Measurements from ENCODE around the gene SLC6A18. TPM values are rescaled to one million over a fixed set of nuclear protein-coding genes. Genes with fewer than 3 reads are reported as not detected.

SLC6A18 gene
- polyA plus RNA-seq, 1 donor = not detected

GRCh38 chr5:1202798-1203185, 22.4 kb upstream of the SLC6A18 start:
- DNase-seq (ENCODE audit: low read depth) = no peak

GRCh38 chr5:1203311-1203967, 21.7 kb upstream of the SLC6A18 start:
- DNase-seq (ENCODE audit: low read depth) = no peak

DNA sequence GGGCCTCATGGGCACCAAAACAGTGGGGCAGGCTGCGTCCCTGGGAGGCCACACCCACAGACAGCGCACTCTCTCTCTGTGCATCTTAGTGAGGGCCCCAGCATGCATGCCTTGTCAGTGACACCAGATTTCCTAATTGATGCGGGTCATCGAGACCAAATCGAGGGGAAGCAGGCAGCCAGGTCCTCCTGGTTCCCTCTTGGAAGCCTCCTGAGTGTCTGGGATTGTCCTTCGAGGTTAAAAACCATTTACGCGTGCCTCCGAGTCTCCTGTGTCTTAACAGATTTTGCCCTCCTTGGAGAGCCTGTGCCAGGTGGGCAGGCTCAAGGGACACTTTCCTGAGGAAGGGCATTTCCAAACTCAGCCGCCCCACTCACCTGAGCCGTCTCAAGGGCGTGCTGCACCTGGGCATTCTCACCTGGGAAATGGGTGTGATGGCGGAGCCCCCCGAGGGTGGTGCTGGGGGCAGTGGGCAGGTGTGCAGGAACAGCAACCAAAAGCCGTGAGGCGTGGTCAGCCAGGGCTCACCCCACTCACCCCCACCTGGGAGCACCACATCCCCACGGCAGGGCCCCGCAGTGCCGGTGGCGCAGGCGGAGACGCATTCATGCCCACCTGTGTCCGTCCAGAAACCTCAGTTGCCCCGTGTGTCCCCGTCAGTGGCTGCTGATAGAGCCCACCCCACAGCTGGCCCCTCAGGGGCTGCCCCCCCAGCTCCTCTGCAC, 21.1 kb upstream of the SLC6A18 start:
- DNase-seq (ENCODE audit: low read depth) = no peak

GRCh38 chr5:1204693-1205242, 20.4 kb upstream of the SLC6A18 start:
- DNase-seq (ENCODE audit: low read depth) = no peak

DNA sequence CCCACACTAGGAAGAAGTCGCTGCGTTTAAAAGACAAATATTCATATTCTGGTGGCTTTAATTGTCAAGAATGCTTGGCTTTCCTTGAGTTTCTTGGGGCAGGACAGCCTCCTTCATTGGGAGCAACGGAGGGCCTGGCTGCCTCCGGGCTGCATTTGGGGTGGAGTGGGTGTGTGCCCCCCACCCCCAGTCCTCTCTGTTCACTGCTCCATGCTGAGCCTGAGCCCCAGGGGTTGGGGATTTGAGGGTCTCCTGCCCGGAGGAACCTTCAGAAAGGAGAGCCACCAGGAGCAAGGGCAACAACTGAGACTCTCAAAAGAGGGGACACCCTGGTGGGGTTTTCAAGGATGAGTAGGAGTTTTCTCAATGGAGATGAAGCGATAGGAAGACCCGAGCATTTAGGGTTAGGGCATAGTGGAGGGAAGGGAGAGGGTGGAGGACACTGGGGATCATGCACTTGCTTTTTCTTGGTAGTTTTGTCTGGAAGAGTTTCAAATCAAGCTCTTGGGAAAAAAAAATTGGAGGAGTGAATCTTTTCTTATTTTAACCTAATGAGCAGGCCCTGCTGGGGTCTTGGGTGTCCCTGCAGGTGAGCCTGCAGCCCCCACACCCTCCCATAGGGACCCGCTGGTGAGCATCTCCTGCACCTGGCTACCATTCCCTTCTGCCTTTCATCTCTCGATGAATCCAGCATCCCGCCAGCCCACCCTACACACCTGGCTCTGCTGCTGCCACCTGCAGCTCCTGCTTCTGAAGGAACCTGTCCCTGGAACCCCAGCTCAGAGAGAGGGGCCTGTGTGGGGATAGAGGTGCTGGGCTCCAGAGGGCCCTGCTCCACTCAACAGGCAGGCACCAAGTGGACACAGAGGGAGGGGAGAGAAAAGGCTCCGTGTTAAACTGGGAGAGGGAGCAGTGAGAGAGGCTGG, 19.7 kb upstream of the SLC6A18 start:
- no peak for DNase-seq (ENCODE audit: low read depth)

DNA sequence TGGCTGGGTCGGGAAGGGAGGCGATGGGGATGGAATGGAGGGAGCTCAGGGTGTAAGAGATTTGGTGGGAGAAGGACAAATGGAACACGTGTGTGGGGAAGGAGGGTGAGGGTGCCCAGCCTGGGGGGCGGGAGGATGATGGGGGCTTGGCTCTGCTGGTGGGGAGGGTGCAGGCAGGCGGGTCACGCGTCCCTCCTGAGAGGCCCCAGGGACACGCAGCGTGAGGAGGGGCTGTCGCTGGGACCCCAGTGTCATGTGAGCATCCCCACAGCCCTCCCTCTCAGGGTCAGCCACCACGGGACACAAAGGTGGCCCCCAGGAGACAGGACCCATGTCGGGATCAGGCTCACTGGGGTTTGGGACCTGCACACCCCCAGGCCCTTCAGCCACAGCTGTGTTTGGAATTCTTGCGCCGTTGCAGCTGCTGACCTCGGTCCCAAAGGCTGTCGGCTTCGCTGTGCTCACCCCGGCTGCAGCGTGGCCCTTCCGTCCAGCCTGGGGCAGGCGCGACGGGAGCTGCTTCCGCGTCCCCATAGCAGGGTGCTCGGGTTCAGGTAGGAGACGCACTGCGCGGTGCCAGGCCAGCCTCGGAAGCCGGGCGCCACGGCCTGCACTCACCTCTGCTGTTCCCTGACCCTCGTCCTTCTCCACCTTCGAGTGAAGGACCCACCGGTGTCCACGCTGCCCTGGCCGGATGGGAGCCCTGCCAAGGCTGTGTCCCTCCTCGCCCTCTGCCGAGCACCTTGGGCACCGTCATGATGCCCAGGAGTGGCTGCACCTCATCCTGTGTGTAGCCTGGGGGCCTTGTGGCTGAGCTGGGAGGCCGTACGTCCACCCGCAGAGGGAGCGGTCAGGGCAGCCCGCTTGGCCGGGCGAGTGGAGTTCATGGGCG, 18.4 kb upstream of the SLC6A18 start:
- no peak for DNase-seq (ENCODE audit: low read depth)

GRCh38 chr5:1207555-1207954, 17.6 kb upstream of the SLC6A18 start:
- no peak for DNase-seq (ENCODE audit: low read depth)

DNA sequence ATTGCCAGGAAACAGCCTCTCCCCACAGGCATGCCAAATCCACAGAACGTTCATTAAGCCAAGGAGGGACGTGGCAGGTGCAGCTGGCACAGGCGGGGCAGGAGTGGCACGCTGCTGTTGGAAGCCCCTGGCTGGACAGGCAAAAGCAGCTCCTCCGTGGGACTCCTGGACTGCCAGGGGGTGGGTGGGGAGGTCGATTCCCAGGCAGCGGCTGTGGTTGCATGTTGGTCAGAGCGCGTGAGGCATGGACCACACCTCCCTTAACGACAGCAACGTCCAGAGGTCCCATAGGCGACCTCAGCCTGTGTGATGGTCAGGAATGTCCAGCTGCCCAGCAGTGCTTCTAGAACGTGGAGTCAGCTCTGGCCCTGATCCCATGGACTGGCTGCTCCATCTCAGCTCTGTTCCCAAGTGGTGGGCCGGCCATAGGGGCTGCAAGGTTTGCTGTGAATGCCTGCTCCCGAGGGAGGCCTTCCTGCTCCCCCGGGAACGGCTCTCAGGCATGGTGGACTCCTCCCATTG, 16.9 kb upstream of the SLC6A18 start:
- no peak for DNase-seq (ENCODE audit: low read depth)

GRCh38 chr5:1208743-1209488, 16.3 kb upstream of the SLC6A18 start:
- no peak for DNase-seq (ENCODE audit: low read depth)

- no peak for DNase-seq (ENCODE audit: low read depth)
Observed at GRCh38 chr5:1209489-1209852, 15.7 kb upstream of the SLC6A18 start.

- DNase-seq (ENCODE audit: low read depth) = no peak
Observed at GRCh38 chr5:1209896-1210776, 15.0 kb upstream of the SLC6A18 start.

- DNase-seq (ENCODE audit: low read depth) = no peak
Observed at GRCh38 chr5:1210832-1211251, 14.3 kb upstream of the SLC6A18 start.

DNA sequence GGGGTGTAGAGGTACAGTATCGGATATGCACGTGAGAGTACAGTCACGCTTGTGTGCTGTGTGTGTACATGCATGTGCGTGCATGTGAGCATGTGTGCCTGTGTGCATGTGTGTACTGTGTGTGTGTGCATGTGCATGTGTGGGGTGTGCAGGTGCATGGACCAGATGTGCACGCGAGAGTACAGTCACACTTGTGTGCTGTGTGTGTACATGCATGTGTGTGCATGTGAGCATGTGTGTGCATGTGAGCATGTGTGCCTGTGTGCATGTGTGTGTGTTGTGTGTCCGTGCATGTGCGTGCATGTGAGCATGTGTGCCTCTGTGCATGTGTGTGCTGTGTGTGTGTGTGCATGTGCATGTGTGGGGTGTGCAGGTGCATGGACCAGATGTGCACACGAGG, 13.5 kb upstream of the SLC6A18 start:
- no peak for DNase-seq (ENCODE audit: low read depth)

DNA sequence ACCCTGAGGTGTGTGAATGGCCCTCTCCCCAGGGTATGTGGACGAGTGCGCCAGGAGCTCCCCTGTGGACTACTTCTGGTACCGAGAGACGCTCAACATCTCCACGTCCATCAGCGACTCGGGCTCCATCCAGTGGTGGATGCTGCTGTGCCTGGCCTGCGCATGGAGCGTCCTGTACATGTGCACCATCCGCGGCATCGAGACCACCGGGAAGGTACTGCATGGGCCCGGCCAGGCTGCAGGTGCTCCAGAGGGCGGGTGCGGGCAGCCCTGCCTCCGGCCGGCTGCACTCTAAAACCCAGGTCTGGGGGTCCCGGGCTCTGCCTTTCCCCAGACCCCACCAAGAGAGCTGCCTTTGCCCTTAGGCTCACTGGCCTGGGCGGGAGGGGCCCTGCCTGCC, 12.9 kb upstream of the SLC6A18 start:
- no peak for DNase-seq (ENCODE audit: low read depth)

DNA sequence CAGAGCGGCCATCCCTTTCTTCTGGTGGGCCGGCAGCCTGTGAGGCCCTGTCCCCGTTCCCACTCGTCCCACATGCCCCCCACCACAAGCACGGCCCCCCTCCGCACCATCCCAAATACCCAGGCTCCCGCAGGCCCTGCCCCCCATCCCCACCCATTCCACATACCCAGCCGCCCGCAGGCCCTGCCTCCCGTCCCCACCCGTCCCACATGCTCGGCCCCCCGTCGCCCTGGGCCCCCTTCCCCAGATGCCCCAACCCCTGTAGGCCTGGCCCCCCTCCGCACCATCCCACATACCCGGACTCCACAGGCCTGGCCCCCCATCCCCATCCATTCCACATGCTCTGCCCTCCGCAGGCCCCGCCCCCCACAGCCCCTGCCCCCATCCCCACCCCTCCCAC, 12.3 kb upstream of the SLC6A18 start:
- DNase-seq (ENCODE audit: low read depth) = no peak

DNA sequence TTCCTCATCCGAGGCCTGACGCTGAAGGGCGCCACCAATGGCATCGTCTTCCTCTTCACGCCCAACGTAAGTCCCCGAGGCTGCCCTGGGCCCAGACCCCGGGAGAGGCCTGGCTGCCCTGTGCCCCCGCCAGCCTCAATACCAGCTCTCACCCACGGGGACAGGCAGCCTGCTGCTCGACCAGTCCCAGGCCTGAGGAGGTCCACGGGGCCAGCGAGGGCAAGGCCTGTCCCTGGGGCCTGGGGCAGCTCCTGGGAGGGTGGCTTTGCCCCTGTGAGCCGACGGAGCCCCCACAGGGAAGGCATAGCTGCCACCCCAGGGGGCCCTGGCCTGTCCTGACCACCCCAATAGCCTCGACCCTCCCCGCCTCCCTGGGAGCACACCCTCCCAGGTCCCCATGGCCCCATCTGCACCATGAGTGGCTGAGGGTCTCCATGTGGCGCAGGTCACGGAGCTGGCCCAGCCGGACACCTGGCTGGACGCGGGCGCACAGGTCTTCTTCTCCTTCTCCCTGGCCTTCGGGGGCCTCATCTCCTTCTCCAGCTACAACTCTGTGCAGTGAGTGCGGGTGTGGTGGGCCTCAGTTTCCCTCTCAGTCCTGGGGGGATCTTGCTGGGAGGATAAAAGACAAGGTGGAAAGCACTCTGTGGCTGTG, 11.5 kb upstream of the SLC6A18 start:
- no peak for DNase-seq (ENCODE audit: low read depth)

DNA sequence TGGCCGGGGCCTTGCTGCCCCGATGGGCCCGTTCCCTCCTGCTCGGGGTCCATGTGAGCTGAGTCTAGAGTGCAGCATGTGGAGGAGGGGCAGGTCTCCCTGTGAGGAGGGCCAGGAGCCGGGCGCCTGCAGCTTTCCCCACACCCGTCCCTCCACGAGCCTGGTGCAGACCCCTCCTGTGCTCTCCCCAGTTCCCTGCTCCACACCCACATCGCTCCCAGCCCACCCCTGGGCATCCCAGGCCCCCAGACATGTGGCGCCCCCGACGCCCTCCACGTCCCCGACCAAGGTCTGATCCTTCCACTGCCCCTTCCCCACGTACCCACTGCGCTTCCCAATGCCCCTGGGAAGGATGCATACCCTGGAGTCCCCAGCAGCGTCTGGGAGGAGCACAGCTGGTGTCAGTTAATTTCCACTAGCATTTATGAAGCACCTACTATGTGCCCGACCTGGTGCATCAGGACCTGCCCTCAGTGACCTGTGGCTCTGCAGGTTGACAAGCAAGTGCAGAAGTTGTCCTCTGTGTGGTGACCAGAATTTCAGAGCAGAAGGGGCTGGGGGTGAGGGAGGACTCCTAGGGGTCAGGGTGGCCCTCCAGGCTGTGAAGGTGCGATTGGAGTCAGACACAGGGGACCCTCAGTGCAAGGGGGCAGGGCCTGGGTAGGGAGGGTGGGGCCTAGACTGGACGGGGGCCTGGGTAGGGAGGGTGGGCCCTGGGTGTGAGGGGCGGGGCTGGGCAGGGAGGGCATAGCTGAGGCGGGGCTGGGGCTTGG, 10.8 kb upstream of the SLC6A18 start:
- no peak for DNase-seq (ENCODE audit: low read depth)

DNA sequence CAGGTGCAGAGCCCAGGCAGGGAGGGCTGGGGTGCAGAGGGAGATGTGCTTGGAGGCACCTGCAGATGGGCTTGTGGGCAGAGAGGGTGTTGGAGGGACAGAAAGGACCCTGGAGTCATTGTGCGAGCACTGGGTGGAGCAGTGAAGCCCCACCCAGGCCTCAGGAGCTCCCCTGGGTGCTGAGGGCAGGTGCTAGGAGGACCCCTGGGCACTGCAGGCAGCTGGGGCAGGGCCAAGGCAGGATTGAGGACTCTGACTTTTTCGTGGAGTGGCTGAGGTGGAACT, 10.3 kb upstream of the SLC6A18 start:
- no peak for DNase-seq (ENCODE audit: low read depth)

Data from forelimb muscle (tissue), 1 donor.